ENCODE data around the gene MDP1.
"Not testable (repeated sequence)": the region's sequence is repeated elsewhere in the genome, so short reads cannot be mapped to it uniquely, and the experiment has no call there.

Gene MDP1

DNA sequence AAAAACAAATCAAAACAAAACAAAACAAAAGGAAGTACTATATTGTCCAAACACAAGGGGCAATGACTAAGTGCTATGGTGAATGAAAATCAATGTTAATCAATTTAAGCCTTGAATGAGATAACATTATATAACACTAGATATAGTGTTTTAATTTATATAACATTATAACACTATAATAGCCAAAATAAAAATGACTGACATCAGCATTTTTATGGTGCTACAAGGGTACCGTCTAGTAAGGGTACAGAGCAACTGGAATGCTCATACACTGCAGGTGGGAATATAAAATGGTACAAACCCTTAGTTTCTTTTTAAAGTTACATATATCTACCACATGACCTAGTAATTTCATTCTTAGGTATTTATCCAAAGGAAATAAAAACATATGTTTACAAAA is 10.6 kb upstream of the MDP1 start:
- ChIA-PET POLR2A (interaction anchor here (2.3 kb wide), 1 partner anchor 15 kb away, joined by 9 read pairs; the partner anchor contains the start of gene TINF2), CTCF (no interaction called here)
- DNase-seq (ENCODE audit: extremely low spot score): no peak
- TF ChIP-seq SUZ12 (IDR thresholded peaks at IDR 0.05): no peak
- TF ChIP-seq LEF1 (IDR thresholded peaks at IDR 0.05; ENCODE audit: borderline replicate concordance): no peak
- TF ChIP-seq ARNT (IDR thresholded peaks at IDR 0.05): no peak
- TF ChIP-seq FOXA1 (IDR thresholded peaks at IDR 0.05): no peak
- no peak for TF ChIP-seq NFRKB (IDR thresholded peaks at IDR 0.05)
- TF ChIP-seq TARDBP (IDR thresholded peaks at IDR 0.05): no peak
- TF ChIP-seq, protein P1, sequence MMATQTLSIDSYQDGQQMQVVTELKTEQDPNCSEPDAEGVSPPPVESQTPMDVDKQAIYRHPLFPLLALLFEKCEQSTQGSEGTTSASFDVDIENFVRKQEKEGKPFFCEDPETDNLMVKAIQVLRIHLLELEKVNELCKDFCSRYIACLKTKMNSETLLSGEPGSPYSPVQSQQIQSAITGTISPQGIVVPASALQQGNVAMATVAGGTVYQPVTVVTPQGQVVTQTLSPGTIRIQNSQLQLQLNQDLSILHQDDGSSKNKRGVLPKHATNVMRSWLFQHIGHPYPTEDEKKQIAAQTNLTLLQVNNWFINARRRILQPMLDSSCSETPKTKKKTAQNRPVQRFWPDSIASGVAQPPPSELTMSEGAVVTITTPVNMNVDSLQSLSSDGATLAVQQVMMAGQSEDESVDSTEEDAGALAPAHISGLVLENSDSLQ (IDR thresholded peaks at IDR 0.05): no peak
- TF ChIP-seq SP1 (IDR thresholded peaks at IDR 0.05): no peak
- no peak for TF ChIP-seq ELF4 (IDR thresholded peaks at IDR 0.05)
- no peak for TF ChIP-seq FOXK2 (IDR thresholded peaks at IDR 0.05)
- TF ChIP-seq L3MBTL2 (conservative IDR thresholded peaks at IDR 0.05): no peak
- TF ChIP-seq FOXM1 (IDR thresholded peaks at IDR 0.05; ENCODE audit: borderline replicate concordance): no peak
- no peak for TF ChIP-seq ZNF384 (IDR thresholded peaks at IDR 0.05)
- TF ChIP-seq CTBP1 (IDR thresholded peaks at IDR 0.05; ENCODE audit: borderline replicate concordance): no peak
- no peak for TF ChIP-seq HDGF (IDR thresholded peaks at IDR 0.05; ENCODE audit: borderline replicate concordance)
- TF ChIP-seq BHLHE40 (IDR thresholded peaks at IDR 0.05; ENCODE audit: borderline replicate concordance): no peak

DNA sequence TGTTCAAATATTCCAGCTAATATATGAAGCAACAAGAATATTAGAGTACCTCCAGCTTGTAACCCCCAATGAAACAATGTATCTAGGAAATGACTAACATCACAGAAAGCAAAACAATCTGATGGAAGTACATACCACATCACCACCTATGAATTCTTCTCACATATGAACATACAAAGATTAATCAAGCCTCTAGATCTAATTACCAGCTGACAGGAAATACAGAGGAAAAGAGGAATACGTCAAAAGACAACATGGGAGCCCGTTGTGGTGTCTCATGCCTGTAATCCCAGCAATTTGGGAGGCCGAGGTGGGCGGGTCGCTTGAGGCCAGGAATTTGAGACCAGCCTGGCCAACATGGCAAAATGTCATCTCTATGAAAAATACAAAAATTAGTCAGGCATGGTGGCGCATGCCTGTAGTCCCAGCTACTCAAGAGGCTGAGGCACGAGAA is 8.8 kb upstream of the MDP1 start:
- CTCF ChIA-PET: interaction anchor here (1.6 kb wide), 1 partner anchor 9 kb away, joined by 5 read pairs; the partner anchor contains the start of gene MDP1

DNA sequence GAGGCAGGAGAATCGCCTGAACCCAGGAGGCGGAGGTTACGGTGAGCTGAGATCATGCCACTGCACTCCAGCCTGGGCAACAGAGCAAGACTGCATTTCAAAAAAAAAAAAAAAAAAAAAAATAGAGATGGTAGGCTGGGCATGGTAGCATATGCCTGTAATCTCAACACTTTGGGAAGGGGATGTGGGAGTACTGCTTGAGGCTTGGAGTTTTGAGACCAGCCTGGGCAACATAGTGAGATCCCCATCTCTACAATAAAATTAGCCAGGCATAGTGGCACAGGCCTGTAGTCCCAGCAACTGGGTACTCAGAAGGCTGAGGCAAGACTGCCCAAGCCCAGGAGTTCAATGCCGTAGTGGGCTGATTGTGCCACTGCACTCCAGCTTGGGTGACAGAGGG is 7.1 kb upstream of the MDP1 start:
- DNase-seq (ENCODE audit: extremely low spot score); CTCF ChIA-PET: not testable (repeated sequence)
- POLR2A ChIA-PET: interaction anchor here (1.3 kb wide), 1 partner anchor 14 kb away, joined by 3 read pairs; no protein-coding TSS in a partner anchor

More for the DNA sequence above, 8.8 kb upstream of the MDP1 start:
- DNase-seq (ENCODE audit: extremely low spot score): no peak
- TF ChIP-seq ELF4 (IDR thresholded peaks at IDR 0.05) (no peak), NFRKB (IDR thresholded peaks at IDR 0.05) (no peak), FOXK2 (IDR thresholded peaks at IDR 0.05) (no peak), FOXM1 (IDR thresholded peaks at IDR 0.05; ENCODE audit: borderline replicate concordance) (no peak), SUZ12 (IDR thresholded peaks at IDR 0.05) (no peak), LEF1 (IDR thresholded peaks at IDR 0.05; ENCODE audit: borderline replicate concordance) (no peak), ARNT (IDR thresholded peaks at IDR 0.05) (no peak), BHLHE40 (IDR thresholded peaks at IDR 0.05; ENCODE audit: borderline replicate concordance) (no peak), FOXA1 (IDR thresholded peaks at IDR 0.05) (no peak), TARDBP (IDR thresholded peaks at IDR 0.05) (no peak), SP1 (IDR thresholded peaks at IDR 0.05) (no peak)
- TF ChIP-seq, protein P1 (IDR thresholded peaks at IDR 0.05): no peak
- POLR2A ChIA-PET: no interaction called here

DNA sequence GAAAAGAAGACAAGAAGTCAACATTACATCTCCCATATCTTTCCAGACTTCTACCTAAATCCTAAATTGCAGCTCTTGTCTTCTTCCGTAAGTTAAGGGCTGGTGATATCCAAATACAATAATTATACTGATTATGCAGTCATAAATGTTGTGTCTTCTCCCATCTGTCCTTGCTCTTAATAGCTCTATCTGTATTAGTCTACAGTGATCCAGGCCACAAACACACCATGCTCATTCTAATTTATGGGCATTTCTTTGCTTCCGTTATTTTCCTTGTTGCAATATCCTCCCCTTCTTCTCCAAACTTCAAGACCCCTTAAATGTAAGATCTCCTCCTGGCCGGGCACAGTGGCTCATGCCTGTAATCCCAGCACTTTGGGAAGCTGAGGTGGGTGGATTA is 3.7 kb upstream of the MDP1 start:
- TF ChIP-seq BHLHE40 (IDR thresholded peaks at IDR 0.05; ENCODE audit: borderline replicate concordance): no peak
- TF ChIP-seq ZNF384 (IDR thresholded peaks at IDR 0.05): no peak
- no peak for TF ChIP-seq CTBP1 (IDR thresholded peaks at IDR 0.05; ENCODE audit: borderline replicate concordance)
- TF ChIP-seq L3MBTL2 (conservative IDR thresholded peaks at IDR 0.05): no peak
- no peak for TF ChIP-seq ELF4 (IDR thresholded peaks at IDR 0.05)
- TF ChIP-seq FOXK2 (IDR thresholded peaks at IDR 0.05): no peak
- TF ChIP-seq SUZ12 (IDR thresholded peaks at IDR 0.05): no peak
- TF ChIP-seq LEF1 (IDR thresholded peaks at IDR 0.05; ENCODE audit: borderline replicate concordance): no peak
- TF ChIP-seq HDGF (IDR thresholded peaks at IDR 0.05; ENCODE audit: borderline replicate concordance): no peak
- no peak for TF ChIP-seq NFRKB (IDR thresholded peaks at IDR 0.05)
- TF ChIP-seq, protein P1 (IDR thresholded peaks at IDR 0.05): no peak
- POLR2A ChIA-PET: interaction anchor here (1.4 to 1.7 kb wide), 2 partner anchors 23 to 31 kb away, joined by 4 to 8 read pairs; partner anchors contain the start of genes IPO4 and TINF2

DNA sequence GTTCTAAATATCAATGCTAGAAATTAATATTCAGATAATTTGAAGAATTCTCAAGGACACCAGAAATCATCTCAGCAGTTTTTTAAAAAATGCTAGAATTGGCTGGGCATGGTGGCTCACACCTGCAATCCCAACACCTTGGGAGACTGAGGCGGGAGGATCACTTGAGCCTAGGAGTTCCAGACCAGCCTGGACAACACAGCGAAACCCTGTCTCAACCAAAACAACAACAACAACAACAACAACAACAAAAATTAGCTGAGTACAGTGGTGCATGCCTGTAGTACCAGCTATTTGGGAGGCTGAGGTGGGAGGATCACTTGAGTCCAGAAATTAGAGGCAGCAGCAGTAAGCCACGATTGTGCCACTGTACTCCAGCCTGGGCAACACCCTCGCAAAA is 3.2 kb upstream of the MDP1 start:
- POLR2A ChIA-PET: interaction anchor here (1.4 to 1.7 kb wide), 2 partner anchors 23 to 30 kb away, joined by 4 to 8 read pairs; partner anchors contain the start of genes IPO4 and TINF2

More for the DNA sequence above, 3.7 kb upstream of the MDP1 start:
- no peak for DNase-seq (ENCODE audit: extremely low spot score)
- CTCF ChIA-PET: interaction anchor here (0.7 to 1.3 kb wide), 2 partner anchors 23 to 81 kb away, joined by 3 to 4 read pairs; partner anchors contain the start of genes DHRS1, NOP9 and TINF2

DNA sequence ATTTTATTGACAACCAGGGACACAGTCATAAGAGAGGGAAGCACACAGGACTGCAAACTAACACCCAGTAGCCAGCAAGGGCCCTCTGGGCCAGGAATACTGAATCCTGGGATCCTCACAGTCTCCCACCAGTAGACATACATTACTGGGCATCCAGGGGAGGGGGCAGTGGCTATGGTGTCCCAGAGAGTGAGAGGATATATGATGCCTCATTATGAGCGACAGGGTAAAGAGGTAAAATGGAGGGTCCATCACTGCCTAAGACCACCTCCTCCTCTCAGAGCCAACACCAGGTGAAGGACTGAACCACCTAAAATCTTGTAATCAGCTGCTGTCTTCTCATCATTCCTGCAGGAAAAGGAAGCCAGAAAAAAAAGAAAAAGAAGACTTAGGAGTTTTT is 1.0 kb upstream of the MDP1 start:
- DNase-seq (ENCODE audit: extremely low spot score); POLR2A ChIA-PET; CTCF ChIA-PET: not testable (repeated sequence)

More for the DNA sequence above, 3.2 kb upstream of the MDP1 start:
- CTCF ChIA-PET: interaction anchor here (1.3 kb wide), 1 partner anchor 23 kb away, joined by 4 read pairs; the partner anchor contains the start of gene TINF2
- no peak for TF ChIP-seq FOXK2 (IDR thresholded peaks at IDR 0.05)
- TF ChIP-seq LEF1 (IDR thresholded peaks at IDR 0.05; ENCODE audit: borderline replicate concordance): no peak
- no peak for TF ChIP-seq BHLHE40 (IDR thresholded peaks at IDR 0.05; ENCODE audit: borderline replicate concordance)
- no peak for TF ChIP-seq NFRKB (IDR thresholded peaks at IDR 0.05)
- no peak for DNase-seq (ENCODE audit: extremely low spot score)

DNA sequence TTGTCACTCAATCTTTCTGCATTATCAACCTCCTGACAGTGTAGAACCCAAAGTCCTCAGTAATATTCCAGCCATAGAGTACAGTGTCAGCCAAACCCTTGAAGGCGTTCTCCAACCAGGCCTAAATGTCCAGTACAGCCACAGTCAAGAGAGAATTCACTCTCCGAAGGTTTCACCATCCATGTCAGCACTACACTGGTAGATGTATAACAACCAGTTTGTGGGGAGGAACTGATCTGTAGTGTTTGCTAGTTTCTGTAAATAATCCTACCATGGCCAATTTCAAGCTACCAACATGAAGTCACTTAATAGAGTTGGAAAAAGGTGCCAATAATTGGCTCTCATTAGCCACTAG is 456 bp upstream of the MDP1 start:
- TF ChIP-seq, protein P1 (IDR thresholded peaks at IDR 0.05): no peak
- no peak for TF ChIP-seq BHLHE40 (IDR thresholded peaks at IDR 0.05; ENCODE audit: borderline replicate concordance)
- TF ChIP-seq HDGF (IDR thresholded peaks at IDR 0.05; ENCODE audit: borderline replicate concordance): no peak
- TF ChIP-seq FOXK2 (IDR thresholded peaks at IDR 0.05): no peak
- TF ChIP-seq FOXM1 (IDR thresholded peaks at IDR 0.05; ENCODE audit: borderline replicate concordance): no peak
- TF ChIP-seq SUZ12 (IDR thresholded peaks at IDR 0.05): no peak
- TF ChIP-seq NFRKB (IDR thresholded peaks at IDR 0.05): no peak
- TF ChIP-seq ELF4 (IDR thresholded peaks at IDR 0.05): no peak
- TF ChIP-seq TARDBP (IDR thresholded peaks at IDR 0.05): no peak
- no peak for TF ChIP-seq SP1 (IDR thresholded peaks at IDR 0.05)
- TF ChIP-seq ARNT (IDR thresholded peaks at IDR 0.05): no peak
- no peak for TF ChIP-seq ZNF384 (IDR thresholded peaks at IDR 0.05)
- TF ChIP-seq CTBP1 (IDR thresholded peaks at IDR 0.05; ENCODE audit: borderline replicate concordance): no peak
- no peak for TF ChIP-seq FOXA1 (IDR thresholded peaks at IDR 0.05)
- no peak for TF ChIP-seq LEF1 (IDR thresholded peaks at IDR 0.05; ENCODE audit: borderline replicate concordance)
- TF ChIP-seq L3MBTL2 (conservative IDR thresholded peaks at IDR 0.05): no peak
- no peak for DNase-seq (ENCODE audit: extremely low spot score)
- POLR2A ChIA-PET: interaction anchor here (0.7 to 1.2 kb wide), 8 partner anchors 9 to 92 kb away, joined by 3 to 7 read pairs (median 4); partner anchors contain the start of genes CIDEB, DHRS1, IPO4 and NOP9
- CTCF ChIA-PET: interaction anchor here (0.8 to 1.0 kb wide), 4 partner anchors 9 to 81 kb away, joined by 3 to 9 read pairs (median 4); partner anchors contain the start of genes RABGGTA and TINF2

All from HEK293T (cell line).